HEK293 (cell line): ENCODE measurements around the gene PRSS8.

Experiments
- CTCF ChIP-seq: fragments of 450-650 bp; formaldehyde crosslinking; IDR thresholded peaks from 2 replicates; pipeline ENCODE4 v1.5.1; 2016; ENCODE audit warnings: missing biosample characterization, missing genetic modification characterization
- GLIS1 ChIP-seq: fragments of 450-650 bp; formaldehyde crosslinking; IDR thresholded peaks from 2 replicates; pipeline ENCODE4 v1.5.1; 2016; ENCODE audit warnings: missing biosample characterization, missing genetic modification characterization
- PRDM10 ChIP-seq: fragments of 450-650 bp; formaldehyde crosslinking; IDR thresholded peaks from 2 replicates; pipeline ENCODE4 v1.5.1; 2016; ENCODE audit warnings: missing biosample characterization, missing genetic modification characterization
- ZNF133 ChIP-seq: fragments of 450-650 bp; formaldehyde crosslinking; IDR thresholded peaks from 2 replicates; pipeline ENCODE4 v1.5.1; 2016; ENCODE audit warnings: missing biosample characterization, missing genetic modification characterization
- ZNF174 ChIP-seq: fragments of 450-650 bp; formaldehyde crosslinking; IDR thresholded peaks from 2 replicates; pipeline ENCODE4 v1.5.0; 2017; ENCODE audit warnings: missing biosample characterization, mild to moderate bottlenecking, missing genetic modification characterization
- ZNF626 ChIP-seq: fragments of 450-650 bp; sonication (Bioruptor Pico); formaldehyde crosslinking; IDR thresholded peaks from 2 replicates; pipeline ENCODE4 v1.5.1; 2018; ENCODE audit warnings: missing biosample characterization, missing genetic modification characterization, inconsistent platforms

GRCh38 chr16:31182391-31182790, 46.9 kb upstream of the PRSS8 start:
- TF ChIP-seq PRDM10 (tag by site-specific recombination), result no peak
- no peak for TF ChIP-seq ZNF174 (tag by site-specific recombination)
- no peak for TF ChIP-seq GLIS1 (tag by site-specific recombination)
- TF ChIP-seq ZNF133, result no peak
- TF ChIP-seq ZNF626, result no peak
- TF ChIP-seq CTCF (tag by site-specific recombination), result no peak
